HG02885 (cell line): ENCODE results near the gene CD1D.
A peak's percentile ranks its signal among the peaks of the same experiment; 100 is the strongest.
"Not testable (repeated sequence)": the region's sequence is repeated elsewhere in the genome, so short reads cannot be mapped to it uniquely, and the experiment has no call there.

Experiments used
- ATAC-seq: cut with Tn5 transposase; IDR thresholded peaks from one replicate; pipeline ENCODE4 v1.9.1; 2021; ENCODE audit warnings: mild to moderate bottlenecking; ENCODE audit not compliant: unreplicated experiment, poor library complexity

CD1D gene

DNA sequence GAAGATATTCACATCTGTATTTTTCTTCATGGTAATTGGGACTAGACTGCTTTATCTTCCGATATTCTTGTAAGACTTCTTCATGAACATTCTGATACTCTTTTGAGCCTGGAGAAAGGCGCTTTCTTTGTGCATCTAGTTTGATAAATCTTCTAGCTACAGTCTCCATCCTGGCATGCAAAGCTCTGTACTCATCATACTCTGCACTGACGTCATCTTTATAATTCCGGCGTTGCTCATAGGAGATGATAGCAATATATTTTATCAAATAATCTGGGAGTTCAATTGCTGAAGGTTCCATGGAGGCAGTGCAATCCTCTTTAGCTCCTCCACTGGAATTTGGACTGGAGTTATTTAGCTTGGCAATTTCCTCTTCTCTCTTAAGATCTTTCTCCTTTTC, 4.8 kb upstream of the CD1D start:
- not testable (repeated sequence) for ATAC-seq

DNA sequence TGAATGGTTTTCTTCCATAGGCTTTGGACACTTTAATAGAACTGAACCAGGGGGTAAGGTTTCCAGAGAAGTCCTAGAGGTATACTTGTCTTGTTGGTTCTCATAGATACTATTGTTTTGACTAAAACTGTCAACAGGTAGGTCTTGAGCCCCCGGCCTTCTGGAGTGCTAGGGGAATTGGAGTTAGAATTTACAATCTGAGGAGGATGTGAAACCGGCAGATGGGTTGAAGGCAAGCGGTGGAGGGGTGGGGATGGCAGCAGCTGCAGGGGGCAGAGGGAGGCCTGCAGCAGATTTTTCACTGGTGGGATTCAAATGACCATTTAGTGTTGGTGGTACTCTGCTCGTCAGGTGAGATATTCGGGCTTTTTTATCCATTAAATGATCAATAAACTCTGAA, 4.3 kb upstream of the CD1D start:
- no peak for ATAC-seq

DNA sequence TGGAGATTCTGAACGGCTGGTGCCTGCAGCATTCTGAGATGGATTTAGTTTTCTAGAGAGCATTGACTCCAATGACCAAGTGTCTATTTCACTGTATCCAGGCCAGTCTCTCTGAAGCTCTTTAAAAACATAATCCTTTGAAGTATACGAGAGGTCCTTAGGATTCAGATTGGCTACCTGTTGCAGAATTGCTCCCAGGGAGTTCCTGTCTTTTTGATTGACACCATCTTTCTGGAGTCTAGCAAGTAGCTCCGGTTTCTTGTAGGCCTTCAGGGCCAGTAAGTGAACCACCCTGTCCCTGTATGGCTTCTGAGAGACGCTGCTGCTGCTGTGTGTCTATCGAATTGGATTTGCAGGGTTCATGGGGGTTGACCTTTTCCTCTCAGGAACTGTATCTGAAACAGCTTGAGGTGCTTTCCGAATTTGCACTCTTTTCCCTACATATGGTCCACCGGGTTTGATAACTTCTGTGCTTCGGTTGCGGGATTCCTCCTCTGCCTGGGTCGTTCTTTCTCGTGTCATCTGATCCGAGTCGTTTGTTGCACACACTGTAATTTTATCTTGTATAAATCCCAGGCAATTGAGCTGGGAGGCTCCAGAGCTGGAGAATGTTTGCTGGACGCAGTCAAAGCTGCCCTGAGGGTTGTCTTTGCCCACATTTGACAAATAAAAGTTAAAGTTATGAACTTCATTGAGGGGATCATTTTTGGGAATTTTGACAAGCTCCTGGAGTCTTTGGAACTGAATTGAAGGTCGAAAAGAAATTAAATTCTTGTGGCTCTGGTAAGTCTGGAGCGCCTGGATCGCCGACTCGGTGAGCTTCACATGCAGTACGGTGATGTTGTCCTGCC, 3.6 kb upstream of the CD1D start:
- ATAC-seq = not testable (repeated sequence)

DNA sequence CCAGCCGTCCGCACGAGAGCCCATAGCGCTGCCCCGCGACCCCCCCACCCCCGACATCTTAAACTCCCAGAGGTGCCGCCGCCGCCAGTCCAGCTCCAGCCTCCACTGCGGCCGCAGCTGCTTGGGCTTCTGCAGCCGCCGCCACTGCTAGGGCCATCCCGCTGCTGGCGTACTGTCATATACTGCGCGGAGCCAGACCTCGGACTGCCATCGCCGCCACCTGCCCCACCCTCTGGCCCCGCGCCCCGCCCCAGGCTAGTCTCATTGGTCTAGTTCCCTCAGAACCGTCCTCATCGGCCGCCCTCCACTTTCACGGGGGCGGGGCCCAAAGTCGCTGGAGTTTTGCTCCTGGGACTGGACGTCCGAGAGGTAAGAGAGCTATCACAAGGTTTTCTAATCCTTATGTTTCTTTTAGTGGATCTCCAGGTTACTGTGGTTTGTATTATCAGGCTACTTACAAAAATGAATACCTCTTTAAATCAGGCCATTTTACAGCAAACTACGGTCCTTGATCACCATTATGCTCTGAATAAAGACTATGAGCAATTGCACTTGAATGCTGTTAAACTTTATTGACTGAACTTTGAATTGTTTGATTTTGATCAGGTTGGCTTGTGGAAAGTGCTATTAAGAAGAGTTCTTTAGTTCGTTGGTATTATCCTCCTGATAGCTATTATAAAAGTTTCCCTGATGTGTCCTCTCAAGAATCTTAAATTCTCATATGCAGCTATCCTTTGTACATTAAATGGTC, 2.8 kb upstream of the CD1D start:
- ATAC-seq = no peak

DNA sequence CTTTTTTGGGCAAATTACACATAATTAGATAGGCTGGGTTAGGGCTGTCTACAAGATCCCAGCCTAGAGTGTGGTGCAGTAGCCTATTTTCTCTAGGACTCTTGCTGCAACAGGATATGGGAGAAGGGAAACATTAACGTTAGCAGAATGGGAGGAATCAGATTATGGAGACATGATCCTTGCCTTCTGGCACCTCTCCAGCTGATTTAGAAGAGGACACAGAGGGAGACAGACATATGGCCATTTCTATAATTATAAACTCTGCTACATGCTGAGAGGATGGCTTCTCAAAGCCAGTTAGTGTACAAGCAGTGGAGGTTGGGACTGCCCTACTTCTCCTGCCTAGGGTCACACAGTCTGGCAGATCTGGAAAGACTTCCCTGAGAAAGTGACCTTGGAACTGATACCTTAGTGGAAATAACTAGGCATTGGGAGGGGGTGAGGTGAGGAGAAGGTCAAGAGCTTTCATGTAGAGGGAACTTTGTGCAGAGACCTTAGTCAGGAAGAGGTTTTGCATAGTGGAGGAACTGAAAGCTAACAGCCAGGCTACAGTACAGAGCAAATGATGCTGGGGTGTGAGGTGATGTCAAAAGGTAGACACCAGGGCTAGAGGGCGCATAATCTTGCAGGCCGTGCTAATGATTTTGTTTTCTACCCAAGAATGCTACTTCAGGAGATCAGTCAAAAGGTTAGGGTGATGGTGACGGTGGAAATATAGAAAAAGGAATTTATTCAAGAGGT, 1.2 kb upstream of the CD1D start:
- peak; percentile 88 for ATAC-seq

DNA sequence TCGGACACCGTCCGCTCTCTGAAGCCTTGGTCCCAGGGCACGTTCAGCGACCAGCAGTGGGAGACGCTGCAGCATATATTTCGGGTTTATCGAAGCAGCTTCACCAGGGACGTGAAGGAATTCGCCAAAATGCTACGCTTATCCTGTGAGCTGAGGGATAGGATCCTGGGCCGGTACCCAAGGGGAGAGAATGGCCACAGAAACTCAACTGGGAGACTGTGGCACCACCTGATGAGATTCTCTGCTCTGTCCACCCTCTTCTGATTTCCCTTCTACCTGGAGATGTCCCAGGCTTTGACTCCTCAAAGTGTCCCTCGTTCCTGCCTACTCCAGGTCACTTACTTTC, 855 bp downstream of the CD1D start:
- no peak for ATAC-seq

DNA sequence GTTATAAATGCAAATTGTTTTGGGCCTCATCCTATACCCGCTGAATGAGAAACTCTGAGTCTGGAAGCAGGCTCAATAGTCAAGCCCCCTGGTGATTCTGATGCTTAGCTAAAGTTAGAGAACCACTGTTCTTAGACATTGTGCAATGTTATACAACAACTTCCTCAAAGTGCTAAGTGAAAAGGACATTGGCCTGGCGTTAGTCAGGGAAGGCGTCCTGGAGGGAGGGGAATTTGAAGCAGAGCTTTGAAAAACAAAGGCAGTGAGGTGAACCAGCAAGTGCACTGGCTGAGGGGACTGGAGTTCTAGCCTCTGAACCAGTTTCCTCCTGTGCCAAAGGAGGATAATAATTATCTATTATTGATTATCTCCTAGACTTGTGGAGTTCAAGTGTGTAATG, 5.1 kb downstream of the CD1D start:
- ATAC-seq = no peak

DNA sequence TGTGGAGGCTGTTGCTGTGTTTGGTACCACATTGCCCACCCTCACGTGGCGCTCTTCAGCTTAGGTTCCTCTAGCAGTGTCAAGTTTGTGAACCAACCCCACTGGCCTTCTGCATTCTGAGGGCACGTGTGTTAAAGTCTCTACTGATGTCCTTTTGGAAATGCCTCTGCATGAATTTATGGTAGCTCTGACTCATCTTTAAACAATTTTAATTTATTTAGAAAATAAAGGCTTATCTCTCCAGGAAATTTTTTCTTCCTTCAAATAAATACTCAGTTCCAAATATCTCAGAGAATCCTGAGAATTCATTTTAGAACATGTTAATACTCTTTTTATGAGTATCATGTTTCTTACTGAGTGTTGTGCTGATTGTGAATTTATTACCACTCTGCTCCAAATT, 5.5 kb downstream of the CD1D start:
- ATAC-seq = no peak

DNA sequence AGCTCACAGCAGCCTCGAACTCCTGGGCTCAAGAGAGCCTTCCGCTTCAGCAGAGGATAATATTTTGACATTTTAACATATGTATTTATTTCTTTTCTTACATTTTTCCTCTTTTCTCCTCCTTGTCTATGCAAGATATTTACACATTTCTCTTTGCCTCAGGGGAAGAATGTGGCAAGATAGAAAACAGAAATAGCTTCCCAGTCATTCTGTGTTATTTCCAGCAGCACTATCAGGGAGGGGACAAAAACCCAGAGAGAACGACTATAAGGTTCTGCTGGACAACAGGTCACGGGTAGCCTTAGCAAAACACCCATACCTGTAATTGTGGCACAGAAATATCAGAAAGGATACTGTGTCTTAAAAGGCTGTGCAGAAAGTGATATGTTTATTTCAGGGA, 7.9 kb downstream of the CD1D start:
- ATAC-seq = no peak

DNA sequence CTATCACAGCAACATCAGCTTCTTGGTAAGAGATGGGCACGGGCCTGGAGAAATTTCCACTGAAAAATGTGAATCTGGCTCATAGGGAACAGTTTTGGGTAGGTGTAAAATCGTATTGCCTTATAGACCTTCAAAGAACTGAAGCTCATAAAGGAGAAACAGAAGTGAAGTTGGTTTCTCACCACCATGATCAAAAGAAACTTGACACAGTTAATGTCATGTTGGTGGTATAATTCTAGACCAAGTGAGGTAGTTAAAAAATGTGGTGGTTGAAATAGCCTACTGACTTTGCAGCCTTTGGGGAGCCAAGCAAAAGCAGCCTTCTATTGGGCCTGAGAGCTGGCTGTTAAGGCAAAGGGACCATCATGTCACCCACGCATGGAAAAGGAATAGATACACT, 8.9 kb downstream of the CD1D start:
- ATAC-seq = no peak

DNA sequence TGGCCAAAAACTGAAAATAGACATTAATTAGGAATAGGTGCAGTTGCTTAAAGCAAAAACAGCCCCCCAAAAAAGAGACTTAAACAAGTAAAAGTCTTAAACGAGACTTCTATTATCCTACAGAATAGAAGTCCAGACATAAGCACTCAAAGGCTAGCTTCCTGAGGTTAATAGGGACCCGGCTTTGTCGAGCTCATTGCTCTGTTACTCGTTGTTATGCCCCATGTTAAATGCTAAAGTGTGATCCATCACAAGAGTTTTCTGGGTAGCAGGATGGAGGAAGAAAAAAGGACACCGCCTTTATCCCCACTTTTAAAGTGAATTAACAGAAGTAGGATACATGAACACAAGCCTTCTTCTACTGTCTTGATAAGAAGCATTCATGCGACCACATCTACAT, 10.6 kb downstream of the CD1D start:
- ATAC-seq = no peak

DNA sequence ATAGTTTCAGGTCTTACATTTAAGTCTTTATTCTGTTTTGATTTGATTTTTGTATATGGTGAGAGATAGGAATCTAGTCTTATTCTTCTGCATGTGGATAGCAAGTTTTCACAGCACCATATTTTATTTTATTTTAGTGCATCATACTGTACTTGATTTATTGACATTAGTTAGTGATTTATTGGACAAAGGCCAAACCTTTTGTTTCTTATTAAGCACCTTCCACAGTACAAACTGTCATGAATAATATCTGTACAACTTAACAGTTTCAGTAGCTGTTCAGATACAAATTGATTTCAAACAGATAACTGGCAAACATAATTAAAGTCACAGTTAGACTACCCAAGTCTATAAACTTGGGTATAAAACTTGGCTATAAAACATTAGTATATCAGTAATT, 15.8 kb downstream of the CD1D start:
- no peak for ATAC-seq

DNA sequence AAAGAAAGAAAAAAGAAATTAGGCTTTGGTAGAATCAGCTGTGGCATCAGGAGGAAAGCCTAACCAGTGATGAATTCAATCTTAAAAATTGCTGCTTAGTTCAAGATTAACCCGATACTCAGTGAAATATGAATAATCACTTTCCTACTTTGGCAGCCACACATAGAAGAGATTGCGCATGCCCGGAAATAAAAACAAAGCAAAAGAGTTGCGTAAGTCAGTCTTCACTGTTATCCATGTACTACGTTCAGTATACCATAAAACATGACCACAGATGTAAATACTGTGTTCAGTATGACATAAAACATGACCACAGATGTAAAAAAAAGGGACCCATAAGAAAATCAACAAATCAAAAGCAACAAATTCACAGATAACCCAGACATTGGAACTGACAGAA, 19.2 kb downstream of the CD1D start:
- ATAC-seq = no peak

DNA sequence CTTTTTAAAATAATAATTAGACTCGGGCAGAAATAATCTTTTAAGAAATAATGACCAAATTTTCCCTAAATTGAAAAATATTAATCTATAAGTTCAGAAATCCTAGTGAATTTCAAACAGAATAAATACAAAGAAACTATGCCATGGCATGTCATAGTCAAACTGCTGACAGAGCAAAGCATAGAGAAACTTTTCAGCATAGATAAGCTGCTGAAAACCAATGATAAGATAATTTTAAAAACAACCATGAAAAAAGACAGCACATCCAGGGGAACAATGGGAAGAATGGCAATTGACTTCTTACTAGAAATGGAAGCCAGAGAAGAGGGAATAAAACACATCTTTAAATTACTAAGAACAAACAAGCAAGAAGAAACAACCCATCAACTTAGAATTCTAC, 19.8 kb downstream of the CD1D start:
- no peak for ATAC-seq

DNA sequence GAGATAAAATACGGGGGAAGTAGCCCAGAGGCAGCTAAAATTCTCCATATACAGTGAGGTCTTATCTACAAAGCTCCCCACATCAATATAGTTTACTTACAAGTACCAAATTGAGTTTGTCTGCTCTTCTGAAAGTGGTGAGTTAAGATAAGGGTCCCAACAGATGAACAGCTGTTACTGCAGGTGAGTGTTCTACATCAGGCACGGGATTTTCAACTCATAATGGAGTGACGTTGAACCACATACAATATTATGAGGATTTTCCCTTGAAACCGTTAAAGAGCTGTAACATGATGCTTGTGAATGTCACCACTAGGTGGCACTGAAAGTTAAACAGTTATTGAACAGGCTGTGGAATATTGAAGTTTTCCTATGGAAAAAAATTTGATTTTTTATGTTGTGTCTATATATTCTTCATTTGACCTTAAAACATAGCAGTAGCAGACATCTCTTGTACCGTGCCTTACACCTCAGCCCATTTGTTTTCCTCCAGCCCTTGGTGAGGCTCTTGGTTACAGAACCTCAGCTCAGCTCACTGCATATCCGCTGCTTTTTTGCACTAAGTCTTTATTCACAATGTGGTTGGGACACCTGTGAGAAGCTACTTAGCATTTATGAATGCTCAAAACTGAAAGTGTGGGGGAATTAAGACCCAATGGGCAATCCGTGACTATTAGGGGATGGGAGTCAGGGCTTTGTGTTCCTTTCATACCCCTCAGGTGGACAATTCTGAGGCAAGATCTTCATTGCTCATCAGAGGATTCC, 23.2 kb downstream of the CD1D start:
- peak; percentile 76 for ATAC-seq

DNA sequence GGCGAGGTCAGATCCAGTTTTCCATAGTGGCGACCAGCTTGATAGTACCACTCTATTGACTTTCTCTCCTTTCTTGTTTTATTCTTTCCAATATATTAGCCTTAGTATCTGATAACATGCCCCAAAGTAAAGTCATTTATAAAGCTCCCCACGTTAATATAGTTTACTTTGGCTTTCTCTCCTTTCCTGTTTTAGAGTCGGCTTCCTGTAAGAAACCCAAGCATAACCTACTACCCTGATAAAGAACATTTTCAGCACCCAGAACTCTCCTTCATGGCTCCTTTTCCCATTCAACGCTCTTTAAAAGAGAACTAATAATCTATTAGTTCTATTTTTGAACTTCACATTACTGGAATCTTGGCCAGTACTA, 23.7 kb downstream of the CD1D start:
- ATAC-seq = no peak

DNA sequence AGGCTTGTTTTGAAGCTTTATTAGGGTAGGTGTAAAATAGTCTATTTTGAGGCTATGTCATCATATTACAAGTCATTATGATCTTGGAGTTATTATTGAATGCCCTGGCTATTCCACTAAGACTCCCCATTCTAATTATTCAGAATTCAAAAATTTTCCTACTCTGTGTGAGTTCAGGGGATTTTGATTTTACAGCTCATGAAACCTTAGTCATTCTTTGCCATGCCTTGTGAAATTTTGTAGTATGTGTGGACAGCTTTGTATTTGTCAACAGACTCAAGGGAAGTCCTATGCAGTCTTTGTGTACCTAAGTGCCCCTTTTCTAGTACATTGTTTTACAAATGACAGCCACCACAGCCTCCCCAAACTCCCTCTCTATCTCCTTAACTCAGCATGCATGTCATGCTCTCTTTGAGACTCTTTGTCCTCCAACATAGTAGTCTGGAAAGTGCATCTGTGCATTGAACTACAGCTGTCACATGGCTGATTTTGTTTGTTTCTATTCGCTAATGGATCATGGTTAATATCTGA, 28.0 kb downstream of the CD1D start:
- no peak for ATAC-seq

DNA sequence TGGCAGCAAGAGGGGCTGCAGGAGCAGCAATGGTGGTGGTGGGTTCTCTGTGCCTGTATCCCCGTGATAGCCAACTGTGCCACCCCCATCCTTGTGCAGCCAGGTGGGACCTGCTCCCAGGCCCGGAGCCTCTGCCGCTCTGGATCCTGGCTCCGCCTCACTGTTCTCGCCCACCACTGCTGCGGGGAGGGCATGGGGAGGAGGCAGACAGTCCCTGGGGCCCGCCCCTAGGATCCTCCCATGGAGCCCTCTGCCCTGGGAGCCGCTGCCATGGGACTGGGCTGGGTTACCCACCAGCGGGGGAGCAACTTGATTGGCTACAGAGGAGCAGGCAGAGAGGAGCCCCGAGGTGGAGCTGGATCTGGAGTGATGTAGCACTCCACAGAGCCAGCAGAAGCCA, 31.6 kb downstream of the CD1D start:
- ATAC-seq = no peak

DNA sequence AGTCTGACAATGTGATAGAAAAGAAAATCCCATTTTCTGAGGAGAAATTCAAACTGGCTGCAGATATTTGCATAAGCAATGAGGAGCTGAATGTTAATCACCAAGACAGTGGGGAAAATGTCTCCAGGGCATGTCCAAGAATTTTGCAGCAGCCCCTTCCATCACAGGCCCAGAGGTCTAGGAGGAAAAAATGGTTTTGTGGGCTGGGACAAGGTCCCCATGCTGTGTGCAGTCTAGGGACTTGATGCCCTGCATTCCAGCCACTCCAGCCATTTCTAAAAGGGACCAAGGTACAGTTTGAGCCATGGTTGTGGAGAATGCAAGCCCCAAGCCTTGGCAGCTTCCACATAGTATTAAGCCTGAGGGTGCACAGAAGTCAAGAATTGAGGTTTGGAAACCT, 42.8 kb downstream of the CD1D start:
- not testable (repeated sequence) for ATAC-seq

DNA sequence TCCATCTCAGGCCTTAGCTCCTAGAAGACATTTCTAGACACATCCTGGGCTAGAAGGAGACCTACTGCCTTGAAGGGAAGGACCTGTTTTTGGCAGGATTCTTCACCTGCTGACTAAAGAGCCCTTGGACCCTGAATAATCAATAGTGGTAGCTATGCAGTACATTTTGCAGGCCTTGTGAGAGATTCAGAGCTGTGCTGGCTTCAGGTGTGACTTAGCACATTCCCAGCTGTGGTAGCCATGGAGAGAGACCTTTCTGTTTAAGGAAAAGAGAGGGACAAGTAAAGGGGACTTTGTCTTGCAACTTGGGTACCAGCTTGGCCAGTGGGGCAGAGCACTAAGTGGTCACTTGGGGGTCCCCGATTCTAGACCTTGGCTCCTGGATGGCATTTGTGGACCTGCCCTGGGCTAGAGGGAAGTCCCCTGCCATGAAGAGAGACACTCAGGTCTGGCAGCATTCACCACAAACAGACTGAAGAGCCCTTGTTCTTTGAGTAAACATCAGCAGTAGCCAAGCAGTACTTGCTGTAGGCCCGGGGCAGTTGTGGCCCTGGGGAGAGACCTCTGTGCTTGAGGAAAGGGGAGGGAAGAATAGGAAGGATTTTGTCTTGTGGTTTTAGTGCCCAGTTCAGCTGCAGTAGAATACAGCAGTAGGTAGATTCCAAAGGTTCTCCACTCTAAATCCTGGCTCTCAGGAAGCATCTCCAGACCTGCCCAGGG, 47.4 kb downstream of the CD1D start:
- no peak for ATAC-seq
